Right cardiac atrium (tissue), 5 donors: ENCODE data around the gene KRTAP10-4. TPM values are rescaled to one million over a fixed set of nuclear protein-coding genes. Genes with fewer than 3 reads are reported as not detected.
"Not testable (repeated sequence)": the region's sequence is repeated elsewhere in the genome, so short reads cannot be mapped to it uniquely, and the experiment has no call there.

Experiments
- ATAC-seq, 2 donors: fragments of 200-7000 bp; cut with Tn5 transposase; one replicate each; pipeline versions ENCODE4 v1.8.0 to v1.9.1; 2020; ENCODE audit warnings: moderate library complexity in 2 of 2, mild to moderate bottlenecking in 1 of 2
- DNase-seq, 3 donors: peaks; one replicate each; pipeline ENCODE4 v3.0.0-alpha.2; 2020
- H3K27ac ChIP-seq: one replicate; pipeline ENCODE4 v1.5.1; 2013; ENCODE audit warnings: mild to moderate bottlenecking, low read length, control low read depth, moderate library complexity
- H3K27me3 ChIP-seq: one replicate; pipeline ENCODE4 v1.6.1; 2013; ENCODE audit not compliant: control insufficient read depth, insufficient read depth
- H3K4me1 ChIP-seq: one replicate; pipeline ENCODE4 v1.6.1; 2013; ENCODE audit warnings: low read length; ENCODE audit not compliant: control insufficient read depth, insufficient read depth
- H3K4me3 ChIP-seq: one replicate; pipeline ENCODE4 v1.5.1; 2013; ENCODE audit warnings: low read length, control low read depth
- H3K9me3 ChIP-seq: one replicate; pipeline ENCODE4 v1.6.1; 2013; ENCODE audit warnings: low read length; ENCODE audit not compliant: control insufficient read depth
- WGBS: extraction: QIAGEN DNeasy Blood & Tissue Kit; methylation state at CpG from one replicate; pipeline ENCODE4 v1.1.7; 2013; 5-methylcytosine and 5-hydroxymethylcytosine counted together
- intact Hi-C, 4 donors: fragments of 100-400 bp; cut with DNase I; formaldehyde crosslinking; loops; one replicate each; pipeline versions ENCODE4 v1.11.0 to v1.14.0; 2022 to 2023
- polyA plus RNA-seq: library from polyadenylated mRNA; stranded (reverse); fragments of 200-250 nt; gene quantifications from one replicate; pipeline ENCODE4 v1.2.3, GENCODE V29; 2013
- total RNA-seq, 4 donors: library from RNA; stranded (reverse); fragmentation: NEBNext Ultra II Directional; extraction: Animal tissue kit (Norgen Biotek cat#: 25700); gene quantifications; one replicate each; pipeline ENCODE4 v1.2.1, GENCODE V29; 2021
- donor health status: healthy with polysubstance abuse.
- donor health status: DM: no; HTN: yes; CAD: no.
- donor health status: DM: no; HTN: no; CAD: no.
- donor health status: DM: no; HTN: yes; CAD: no; lungs with severe emphysema.
- donor health status: DM: yes; HTN: yes; CAD: no.

KRTAP10-4 gene
- total and polyA plus RNA-seq, 5 donors = not detected

- Histone ChIP-seq H3K4me1 (no peaks in the 10 kb centered on the region), H3K9me3 (no peaks in the 10 kb centered on the region), H3K27me3 (no peaks in the 10 kb centered on the region), H3K27ac (no peak overlapping the region), H3K4me3 (no peak overlapping the region)
- 38% methylated on average over 21 of the region's 21 CpGs for WGBS
- DNase-seq = peak in 1 of 3 donors; percentile 31
- intact Hi-C loops = no loop called here
- peak in 1 of 2 donors; percentile 36 for ATAC-seq
Measured at GRCh38 chr21:44574457-44575306, 1.2 kb downstream of the KRTAP10-4 start.

GRCh38 chr21:44575307-44576024 lies 1.9 kb downstream of the KRTAP10-4 start:
- Histone ChIP-seq H3K4me1 (no peaks in the 10 kb centered on the region), H3K4me3 (no peak overlapping the region), H3K27ac (no peak overlapping the region), H3K27me3 (no peaks in the 10 kb centered on the region), H3K9me3 (no peaks in the 10 kb centered on the region)
- intact Hi-C loops = no loop called here
- DNase-seq (peak in 1 of 3 donors; percentile 25), ATAC-seq (no peak)
- WGBS = 85% methylated on average over 20 of the region's 20 CpGs

GRCh38 chr21:44576025-44576420 lies 2.5 kb downstream of the KRTAP10-4 start:
- ATAC-seq = no peak

GRCh38 chr21:44578371-44579055 lies 5.0 kb downstream of the KRTAP10-4 start:
- peak in 1 of 3 donors; percentile 23 for DNase-seq
- no peak overlapping the region for H3K27ac ChIP-seq
- intact Hi-C loops = no loop called here
- H3K27me3 ChIP-seq = no peaks in the 10 kb centered on the region
- no peaks in the 10 kb centered on the region for H3K9me3 ChIP-seq
- no peak overlapping the region for H3K4me3 ChIP-seq
- no peak for ATAC-seq
- H3K4me1 ChIP-seq = no peaks in the 10 kb centered on the region
- WGBS = 91% methylated on average over 17 of the region's 17 CpGs

More at GRCh38 chr21:44576025-44576420, 2.5 kb downstream of the KRTAP10-4 start:
- intact Hi-C loops = no loop called here
- peak in 1 of 3 donors; percentile 33 for DNase-seq
- Histone ChIP-seq H3K27me3 (no peaks in the 10 kb centered on the region), H3K27ac (no peak overlapping the region), H3K4me3 (no peak overlapping the region), H3K9me3 (no peaks in the 10 kb centered on the region), H3K4me1 (no peaks in the 10 kb centered on the region)
- 88% methylated on average over 10 of the region's 10 CpGs for WGBS

GRCh38 chr21:44579056-44579832 lies 5.7 kb downstream of the KRTAP10-4 start:
- intact Hi-C loops = no loop called here
- H3K4me1 ChIP-seq = no peaks in the 10 kb centered on the region
- H3K9me3 ChIP-seq = no peaks in the 10 kb centered on the region
- ATAC-seq (no peak), DNase-seq (no peak)
- H3K4me3 ChIP-seq = no peak overlapping the region
- H3K27me3 ChIP-seq = no peaks in the 10 kb centered on the region
- no peak overlapping the region for H3K27ac ChIP-seq
- WGBS = 75% methylated on average over 22 of the region's 22 CpGs

GRCh38 chr21:44579833-44580144 lies 6.3 kb downstream of the KRTAP10-4 start:
- Histone ChIP-seq H3K9me3 (no peaks in the 10 kb centered on the region), H3K27ac (no peak overlapping the region), H3K4me1 (no peaks in the 10 kb centered on the region), H3K4me3 (no peak overlapping the region), H3K27me3 (no peaks in the 10 kb centered on the region)
- peak in 1 of 3 donors; percentile 30 for DNase-seq
- 66% methylated on average over 7 of the region's 7 CpGs for WGBS
- intact Hi-C loops = no loop called here
- no peak for ATAC-seq

- intact Hi-C loops, H3K4me3 ChIP-seq, ATAC-seq, H3K4me1 ChIP-seq, H3K27me3 ChIP-seq, H3K9me3 ChIP-seq, H3K27ac ChIP-seq: not testable (repeated sequence)
- 39% methylated on average over 19 of the region's 19 CpGs for WGBS
- DNase-seq = peak in 1 of 3 donors; percentile 46
Measured at GRCh38 chr21:44580231-44580821, 6.8 kb downstream of the KRTAP10-4 start, which contains the start of gene KRTAP10-5. Gene KRTAP10-5 (minus strand): TSS chr21:44580604. CDS start chr21:44580578, 26 bp downstream.

- WGBS = 85% methylated on average over 3 of the region's 3 CpGs
- H3K4me3 ChIP-seq = no peak overlapping the region
- intact Hi-C loops = no loop called here
- no peaks in the 10 kb centered on the region for H3K9me3 ChIP-seq
- ATAC-seq (no peak), DNase-seq (no peak)
- no peaks in the 10 kb centered on the region for H3K27me3 ChIP-seq
- no peak overlapping the region for H3K27ac ChIP-seq
- no peaks in the 10 kb centered on the region for H3K4me1 ChIP-seq
Measured at GRCh38 chr21:44581158-44581557, 7.6 kb downstream of the KRTAP10-4 start.

- H3K4me3 ChIP-seq = no peak overlapping the region
- no peak for DNase-seq
- H3K27me3 ChIP-seq = no peaks in the 10 kb centered on the region
- ATAC-seq = no peak
- no peaks in the 10 kb centered on the region for H3K9me3 ChIP-seq
- intact Hi-C loops = no loop called here
- H3K27ac ChIP-seq = no peak overlapping the region
- 56% methylated on average over 15 of the region's 15 CpGs for WGBS
- H3K4me1 ChIP-seq = no peaks in the 10 kb centered on the region
Measured at GRCh38 chr21:44582055-44582454, 8.5 kb downstream of the KRTAP10-4 start.

GRCh38 chr21:44583089-44583799 lies 9.7 kb downstream of the KRTAP10-4 start:
- peak in 1 of 2 donors; percentile 38 for ATAC-seq
- no peaks in the 10 kb centered on the region for H3K4me1 ChIP-seq
- no peak overlapping the region for H3K4me3 ChIP-seq
- peak in 1 of 3 donors; percentile 31 for DNase-seq
- no peaks in the 10 kb centered on the region for H3K27me3 ChIP-seq
- 17% methylated on average over 11 of the region's 11 CpGs for WGBS
- no peaks in the 10 kb centered on the region for H3K9me3 ChIP-seq
- no peak overlapping the region for H3K27ac ChIP-seq
- intact Hi-C loops = no loop called here
